Stimulated activated CD4-positive, alpha-beta T cell treated with anti-CD3 and anti-CD28 coated beads, Interleukin-1b, Interleukin-23, amount 100 ng/mL, for 4 hours (primary cell): ENCODE results near the gene ID3.

Experiments
- DNase-seq, 2 donors: peaks; one replicate each; pipeline ENCODE4 v3.0.0-alpha.2; 2020; ENCODE audit warnings: low read depth in 2 of 2

The ID3 gene

GRCh38 chr1:23565776-23566175, 6.5 kb upstream of the ID3 start:
- no peak for DNase-seq

- no peak for DNase-seq
Measured at GRCh38 chr1:23564529-23565122, 5.3 kb upstream of the ID3 start.

- DNase-seq: no peak
Measured at GRCh38 chr1:23563755-23564374, 4.6 kb upstream of the ID3 start.

GRCh38 chr1:23563003-23563402, 3.7 kb upstream of the ID3 start:
- DNase-seq: no peak

GRCh38 chr1:23562137-23562876, 3.0 kb upstream of the ID3 start:
- DNase-seq: no peak

- no peak for DNase-seq
Measured at GRCh38 chr1:23561813-23562100, 2.5 kb upstream of the ID3 start.

- DNase-seq: no peak
Measured at GRCh38 chr1:23561076-23561812, 1.9 kb upstream of the ID3 start.

GRCh38 chr1:23559985-23560741, 862 bp upstream of the ID3 start:
- DNase-seq: no peak

GRCh38 chr1:23558872-23559135, 497 bp downstream of the ID3 start:
- DNase-seq: no peak

- no peak for DNase-seq
Measured at GRCh38 chr1:23558140-23558871, 995 bp downstream of the ID3 start.

GRCh38 chr1:23557471-23558124, 1.7 kb downstream of the ID3 start:
- no peak for DNase-seq

- no peak for DNase-seq
Measured at GRCh38 chr1:23556635-23557470, 2.4 kb downstream of the ID3 start.

- no peak for DNase-seq
Measured at GRCh38 chr1:23555986-23556634, 3.2 kb downstream of the ID3 start.

GRCh38 chr1:23555270-23555985, 3.9 kb downstream of the ID3 start:
- no peak for DNase-seq

GRCh38 chr1:23554481-23555269, 4.6 kb downstream of the ID3 start:
- peak; percentile 74 to 79 for DNase-seq

GRCh38 chr1:23554127-23554480, 5.2 kb downstream of the ID3 start:
- no peak for DNase-seq

- DNase-seq: no peak
Measured at GRCh38 chr1:23553231-23554126, 5.8 kb downstream of the ID3 start.
